Liver (tissue), 9 donors: ENCODE results near the gene CRAT. TPM values are rescaled to one million over a fixed set of nuclear protein-coding genes. Genes with fewer than 3 reads are reported as not detected.

ENCODE experiments used
- DNase-seq: peaks from one replicate; pipeline ENCODE4 v3.0.0-alpha.2; 2017; ENCODE audit warnings: low spot score
- H3K27ac ChIP-seq, 2 donors: one replicate each; pipeline ENCODE4 v1.7.0; 2013; ENCODE audit warnings: inconsistent platforms in 2 of 2, low read length in 2 of 2, control low read depth in 1 of 2, low read depth in 1 of 2, mild to moderate bottlenecking in 1 of 2
- H3K27me3 ChIP-seq, 4 donors: one replicate each; pipeline versions ENCODE4 v1.6.1 to v1.7.0; 2013; ENCODE audit warnings: low read length in 3 of 4, inconsistent platforms in 1 of 4, mild to moderate bottlenecking in 1 of 4, moderate library complexity in 1 of 4; ENCODE audit not compliant: control insufficient read depth in 4 of 4, insufficient read depth in 4 of 4
- H3K36me3 ChIP-seq, 4 donors: one replicate each; pipeline versions ENCODE4 v1.6.1 to v1.7.0; 2013; ENCODE audit warnings: low read length in 3 of 4, mild to moderate bottlenecking in 3 of 4, low read depth in 1 of 4, moderate library complexity in 1 of 4; ENCODE audit not compliant: control insufficient read depth in 4 of 4, insufficient read depth in 3 of 4
- H3K4me1 ChIP-seq, 4 donors: one replicate each; pipeline versions ENCODE4 v1.6.1 to v1.7.0; 2013; ENCODE audit warnings: low read length in 3 of 4, mild to moderate bottlenecking in 3 of 4, moderate library complexity in 1 of 4; ENCODE audit not compliant: control insufficient read depth in 4 of 4, insufficient read depth in 4 of 4
- H3K4me3 ChIP-seq, 3 donors: one replicate each; pipeline versions ENCODE4 v1.6.1 to v1.7.0; 2013; ENCODE audit warnings: low read length in 3 of 3, control low read depth in 1 of 3, low read depth in 1 of 3, mild to moderate bottlenecking in 1 of 3
- H3K9ac ChIP-seq, 2 donors: one replicate each; pipeline ENCODE4 v1.7.0; 2013; ENCODE audit warnings: low read length in 2 of 2, mild to moderate bottlenecking in 2 of 2, moderate library complexity in 2 of 2, control low read depth in 1 of 2, low read depth in 1 of 2
- H3K9me3 ChIP-seq, 4 donors: one replicate each; pipeline versions ENCODE4 v1.6.1 to v1.7.0; 2013; ENCODE audit warnings: low read length in 3 of 4; ENCODE audit not compliant: control insufficient read depth in 4 of 4
- ATF3 ChIP-seq: IDR thresholded peaks from 2 replicates; pipeline ENCODE4 v1.6.1; 2016; ENCODE audit warnings: antibody characterized with exemption
- CTCF ChIP-seq: fragments of 150-350 bp; IDR thresholded peaks from 2 replicates; pipeline ENCODE4 v1.5.1; 2017; ENCODE audit warnings: improper control_type of control experiment, low read depth, low read length; ENCODE audit not compliant: missing input control
- EGR1 ChIP-seq, 2 donors: IDR thresholded peaks; 2 replicates each; pipeline ENCODE4 v1.6.1; 2016 to 2018; ENCODE audit warnings: antibody characterized with exemption in 2 of 2, low read depth in 2 of 2
- FOXA1 ChIP-seq: IDR thresholded peaks from 2 replicates; pipeline ENCODE4 v1.6.1; 2016; ENCODE audit warnings: antibody characterized with exemption
- FOXA2 ChIP-seq: IDR thresholded peaks from 2 replicates; pipeline ENCODE4 v1.6.1; 2016; ENCODE audit warnings: antibody characterized with exemption
- GABPA ChIP-seq, 2 donors: IDR thresholded peaks in 1 of 2; conservative IDR thresholded peaks in 1 of 2; 2 replicates each; pipeline ENCODE4 v1.6.1; 2016; ENCODE audit warnings: antibody characterized with exemption in 2 of 2, mild to moderate bottlenecking in 1 of 2, moderate library complexity in 1 of 2
- HNF4A ChIP-seq, 2 donors: conservative IDR thresholded peaks; 2 replicates each; pipeline ENCODE4 v1.6.1; 2016; ENCODE audit warnings: antibody characterized with exemption in 2 of 2, mild to moderate bottlenecking in 2 of 2
- HNF4G ChIP-seq: IDR thresholded peaks from 2 replicates; pipeline ENCODE4 v1.6.1; 2016; ENCODE audit warnings: antibody characterized with exemption
- JUND ChIP-seq, 2 donors: IDR thresholded peaks; 2 replicates each; pipeline ENCODE4 v1.6.1; 2016; ENCODE audit warnings: antibody characterized with exemption in 2 of 2
- MAX ChIP-seq: IDR thresholded peaks from 2 replicates; pipeline ENCODE4 v1.6.1; 2016; ENCODE audit warnings: antibody characterized with exemption
- NR2F2 ChIP-seq: IDR thresholded peaks from 2 replicates; pipeline ENCODE4 v1.6.1; 2016; ENCODE audit warnings: antibody characterized with exemption
- RAD21 ChIP-seq, 2 donors: IDR thresholded peaks; 2 replicates each; pipeline ENCODE4 v1.6.1; 2016; ENCODE audit warnings: antibody characterized with exemption in 2 of 2, mild to moderate bottlenecking in 2 of 2
- REST ChIP-seq: IDR thresholded peaks from 2 replicates; pipeline ENCODE4 v1.6.1; 2016; ENCODE audit warnings: antibody characterized with exemption, mild to moderate bottlenecking
- RXRA ChIP-seq, 2 donors: IDR thresholded peaks; 2 replicates each; pipeline ENCODE4 v1.6.1; 2017 to 2018; ENCODE audit warnings: antibody characterized with exemption in 2 of 2, mild to moderate bottlenecking in 1 of 2
- SP1 ChIP-seq: IDR thresholded peaks from 2 replicates; pipeline ENCODE4 v1.6.1; 2018; ENCODE audit warnings: antibody characterized with exemption, mild to moderate bottlenecking
- TAF1 ChIP-seq: conservative IDR thresholded peaks from 2 replicates; pipeline ENCODE4 v1.6.1; 2016; ENCODE audit warnings: antibody characterized with exemption, mild to moderate bottlenecking
- YY1 ChIP-seq: IDR thresholded peaks from 2 replicates; pipeline ENCODE4 v1.6.1; 2016; ENCODE audit warnings: antibody characterized with exemption, mild to moderate bottlenecking
- ZBTB33 ChIP-seq: IDR thresholded peaks from 2 replicates; pipeline ENCODE4 v1.6.1; 2016; ENCODE audit warnings: antibody characterized with exemption
- WGBS: extraction: QIAGEN DNeasy Blood & Tissue Kit; methylation state at CpG from one replicate; pipeline ENCODE4 v1.1.7; 2013; 5-methylcytosine and 5-hydroxymethylcytosine counted together
- polyA plus RNA-seq, 2 donors: library from polyadenylated mRNA; stranded (reverse) in 1 of 2; unstranded in 1 of 2; fragments of 200-250 nt in 1 of 2; fragments of >200 nt in 1 of 2; fragmentation: Nextera tagmentation in 1 of 2; extraction: Ambion mirVana in 1 of 2; gene quantifications; one replicate each; pipeline versions ENCODE4 v1.2.1 to v1.2.3, GENCODE V29; 2013 to 2015
- total RNA-seq, 2 donors: library from RNA; depleted of rRNA; stranded (reverse); fragments of >200 nt; gene quantifications; one replicate each; pipeline ENCODE4 v1.2.3, GENCODE V29; 2014
- donor health status: healthy.
- donor health status: healthy.
- donor health status: healthy.
- donor health status: healthy.
- donor health status: healthy.

CRAT gene
- total and polyA plus RNA-seq, 4 donors: 33.8 to 121 (median 89.1) TPM

GRCh38 chr9:129080298-129080600, 30.3 kb downstream of the CRAT start:
- no peak for DNase-seq
- peak overlapping the region; percentile 11 to 32 for H3K27ac ChIP-seq
- TF ChIP-seq FOXA1 (no peak), ATF3 (no peak), GABPA (IDR thresholded peaks at IDR 0.05 in 1 of 2, conservative IDR thresholded peaks at IDR 0.05 in 1 of 2) (no peak), SP1 (no peak), RXRA (IDR thresholded peaks at IDR 0.05) (no peak), REST (no peak), EGR1 (IDR thresholded peaks at IDR 0.05; ENCODE audit: low read depth in 2 of 2) (no peak), ZBTB33 (no peak), FOXA2 (no peak), TAF1 (no peak), RAD21 (IDR thresholded peaks at IDR 0.05) (no peak), HNF4G (no peak), YY1 (no peak), NR2F2 (no peak), CTCF (no peak), JUND (IDR thresholded peaks at IDR 0.05) (no peak), MAX (no peak), HNF4A (conservative IDR thresholded peaks at IDR 0.05) (no peak)
- H3K4me3 ChIP-seq: peak overlapping the region; percentile 81 to 84 (median 82)
- H3K36me3 ChIP-seq: peaks cover 0 to 4% (median 1%) of the 10 kb centered on the region in 4 donors
- H3K9me3 ChIP-seq: no peaks in the 10 kb centered on the region
- WGBS: 14% methylated on average over 12 of the region's 12 CpGs
- H3K27me3 ChIP-seq: no peaks in the 10 kb centered on the region
- peak overlapping the region; percentile 37 to 45 for H3K9ac ChIP-seq
- H3K4me1 ChIP-seq: peaks cover 20 to 76% (median 68%) of the 10 kb centered on the region in 4 donors
